ENCODE measurements around the gene TBC1D2B. TPM values are rescaled to one million over a fixed set of nuclear protein-coding genes. Genes with fewer than 3 reads are reported as not detected.

The TBC1D2B gene
- polyA plus RNA-seq, 4 donors, result 29.0 to 32.1 (median 30.5) TPM

GRCh38 chr15:78057803-78058202 lies 19.7 kb downstream of the TBC1D2B start:
- no peak for DNase-seq (ENCODE audit: low read depth in 4 of 4, low spot score in 3 of 4)

GRCh38 chr15:78056714-78057269 lies 20.7 kb downstream of the TBC1D2B start:
- DNase-seq (ENCODE audit: low read depth in 4 of 4, low spot score in 3 of 4), result no peak

- no peak for DNase-seq (ENCODE audit: low read depth in 4 of 4, low spot score in 3 of 4)
Observed at GRCh38 chr15:78055919-78056713, 21.4 kb downstream of the TBC1D2B start.

GRCh38 chr15:78054966-78055365 lies 22.5 kb downstream of the TBC1D2B start:
- no peak for DNase-seq (ENCODE audit: low read depth in 4 of 4, low spot score in 3 of 4)

- no peak for DNase-seq (ENCODE audit: low read depth in 4 of 4, low spot score in 3 of 4)
Observed at GRCh38 chr15:78054518-78054917, 23.0 kb downstream of the TBC1D2B start.

- DNase-seq (ENCODE audit: low read depth in 4 of 4, low spot score in 3 of 4), result no peak
Observed at GRCh38 chr15:78052545-78052944, 25.0 kb downstream of the TBC1D2B start.

GRCh38 chr15:78052001-78052401 lies 25.5 kb downstream of the TBC1D2B start:
- no peak for DNase-seq (ENCODE audit: low read depth in 4 of 4, low spot score in 3 of 4)

GRCh38 chr15:78051596-78051995 lies 25.9 kb downstream of the TBC1D2B start:
- no peak for DNase-seq (ENCODE audit: low read depth in 4 of 4, low spot score in 3 of 4)

- no peak for DNase-seq (ENCODE audit: low read depth in 4 of 4, low spot score in 3 of 4)
Observed at GRCh38 chr15:78050826-78051225, 26.7 kb downstream of the TBC1D2B start.

GRCh38 chr15:78050441-78050809 lies 27.1 kb downstream of the TBC1D2B start:
- DNase-seq (ENCODE audit: low read depth in 4 of 4, low spot score in 3 of 4), result no peak

- no peak for DNase-seq (ENCODE audit: low read depth in 4 of 4, low spot score in 3 of 4)
Observed at GRCh38 chr15:78049691-78050440, 27.6 kb downstream of the TBC1D2B start.

GRCh38 chr15:78048628-78048920 lies 28.9 kb downstream of the TBC1D2B start:
- DNase-seq (ENCODE audit: low read depth in 4 of 4, low spot score in 3 of 4), result no peak

GRCh38 chr15:78047761-78048627 lies 29.5 kb downstream of the TBC1D2B start:
- no peak for DNase-seq (ENCODE audit: low read depth in 4 of 4, low spot score in 3 of 4)

GRCh38 chr15:78046796-78047341 lies 30.6 kb downstream of the TBC1D2B start:
- no peak for DNase-seq (ENCODE audit: low read depth in 4 of 4, low spot score in 3 of 4)

- no peak for DNase-seq (ENCODE audit: low read depth in 4 of 4, low spot score in 3 of 4)
Observed at GRCh38 chr15:78045189-78045588, 32.3 kb downstream of the TBC1D2B start.

GRCh38 chr15:78044407-78045155 lies 32.9 kb downstream of the TBC1D2B start:
- no peak for DNase-seq (ENCODE audit: low read depth in 4 of 4, low spot score in 3 of 4)

GRCh38 chr15:78041946-78042345 lies 35.6 kb downstream of the TBC1D2B start:
- DNase-seq (ENCODE audit: low read depth in 4 of 4, low spot score in 3 of 4), result no peak

GRCh38 chr15:78040653-78041244 lies 36.8 kb downstream of the TBC1D2B start:
- no peak for DNase-seq (ENCODE audit: low read depth in 4 of 4, low spot score in 3 of 4)

- DNase-seq (ENCODE audit: low read depth in 4 of 4, low spot score in 3 of 4), result no peak
Observed at GRCh38 chr15:78038585-78039247, 38.8 kb downstream of the TBC1D2B start.
